AG04450 (cell line): ENCODE measurements around the gene ATG4D. TPM values are rescaled to one million over a fixed set of nuclear protein-coding genes. Genes with fewer than 3 reads are reported as not detected.
"Not testable (repeated sequence)": the region's sequence is repeated elsewhere in the genome, so short reads cannot be mapped to it uniquely, and the experiment has no call there.

Source experiments
- CTCF ChIA-PET: fragments of 300-600, 350-600 bp; formaldehyde crosslinking; extraction: SDS; loops from one replicate; lab custom pipeline; 2022; ENCODE audit warnings: antibody characterized with exemption, inconsistent platforms; lab: Charles Lee
- POLR2A ChIA-PET: fragments of 350-600 bp; formaldehyde crosslinking; extraction: SDS; loops from one replicate; lab custom pipeline; 2021; ENCODE audit warnings: antibody characterized with exemption, inconsistent platforms; lab: Yijun Ruan, JAX
- DNase-seq: peaks from one replicate; pipeline ENCODE4 v3.0.0-alpha.2; 2011; ENCODE audit warnings: low read depth, low spot score
- H3K27ac ChIP-seq: one replicate; pipeline ENCODE4 v1.5.1; 2012; ENCODE audit warnings: low read depth, low read length, control low read depth
- H3K27me3 ChIP-seq: one replicate; pipeline ENCODE4 v1.6.0; 2012; ENCODE audit warnings: low read length; ENCODE audit not compliant: control insufficient read depth, insufficient read depth
- H3K4me3 ChIP-seq: 2 replicates; pipeline ENCODE4 v1.5.1; 2011; ENCODE audit warnings: mild to moderate bottlenecking, low read depth, low read length, control low read depth
- H3K9me3 ChIP-seq: 2 replicates; pipeline ENCODE4 v1.5.1; 2012; ENCODE audit warnings: low read length; ENCODE audit not compliant: control insufficient read depth, insufficient read depth
- polyA plus RNA-seq: library from polyadenylated mRNA; depleted of rRNA; stranded (reverse); fragments of >200 nt; gene quantifications from 2 replicates; pipeline ENCODE4 v1.2.3, GENCODE V29; 2011
- TF ChIP-seq, protein P1 (sequence below): IDR thresholded peaks from 2 replicates; pipeline ENCODE4 v1.5.1; 2011; ENCODE audit warnings: low read depth, low read length, control low read depth, inconsistent platforms

The ATG4D gene
- polyA plus RNA-seq, 1 experiment = 4.6 TPM

- TF ChIP-seq, protein P1, sequence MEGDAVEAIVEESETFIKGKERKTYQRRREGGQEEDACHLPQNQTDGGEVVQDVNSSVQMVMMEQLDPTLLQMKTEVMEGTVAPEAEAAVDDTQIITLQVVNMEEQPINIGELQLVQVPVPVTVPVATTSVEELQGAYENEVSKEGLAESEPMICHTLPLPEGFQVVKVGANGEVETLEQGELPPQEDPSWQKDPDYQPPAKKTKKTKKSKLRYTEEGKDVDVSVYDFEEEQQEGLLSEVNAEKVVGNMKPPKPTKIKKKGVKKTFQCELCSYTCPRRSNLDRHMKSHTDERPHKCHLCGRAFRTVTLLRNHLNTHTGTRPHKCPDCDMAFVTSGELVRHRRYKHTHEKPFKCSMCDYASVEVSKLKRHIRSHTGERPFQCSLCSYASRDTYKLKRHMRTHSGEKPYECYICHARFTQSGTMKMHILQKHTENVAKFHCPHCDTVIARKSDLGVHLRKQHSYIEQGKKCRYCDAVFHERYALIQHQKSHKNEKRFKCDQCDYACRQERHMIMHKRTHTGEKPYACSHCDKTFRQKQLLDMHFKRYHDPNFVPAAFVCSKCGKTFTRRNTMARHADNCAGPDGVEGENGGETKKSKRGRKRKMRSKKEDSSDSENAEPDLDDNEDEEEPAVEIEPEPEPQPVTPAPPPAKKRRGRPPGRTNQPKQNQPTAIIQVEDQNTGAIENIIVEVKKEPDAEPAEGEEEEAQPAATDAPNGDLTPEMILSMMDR = no peak
- H3K27ac ChIP-seq = peak overlapping the region; percentile 68
Observed at GRCh38 chr19:10533646-10534386, 9.9 kb upstream of the ATG4D start.

GRCh38 chr19:10535613-10536012 lies 8.1 kb upstream of the ATG4D start:
- H3K9me3 ChIP-seq = no peaks in the 10 kb centered on the region; the same call in 1 of the 2 replicates
- CTCF ChIA-PET = interaction anchor here (0.9 to 1.6 kb wide), 2 partner anchors 16 to 164 kb away, joined by 3 to 4 read pairs; no protein-coding TSS in a partner anchor
- H3K27ac ChIP-seq = no peak overlapping the region
- POLR2A ChIA-PET = interaction anchor here (0.6 kb wide), 1 partner anchor 17 kb away, joined by 8 read pairs; no protein-coding TSS in a partner anchor
- no peak overlapping the region for H3K4me3 ChIP-seq
- H3K27me3 ChIP-seq = peaks cover 8% of the 10 kb centered on the region
- TF ChIP-seq, protein P1 = no peak
- no peak for DNase-seq

More at GRCh38 chr19:10533646-10534386, 9.9 kb upstream of the ATG4D start:
- ChIA-PET POLR2A (no interaction called here), CTCF (interaction anchor here (0.7 to 0.9 kb wide), 2 partner anchors 35 to 331 kb away, joined by 3 read pairs; no protein-coding TSS in a partner anchor)
- peaks cover 8% of the 10 kb centered on the region for H3K27me3 ChIP-seq
- no peaks in the 10 kb centered on the region; the same call in 1 of the 2 replicates for H3K9me3 ChIP-seq
- no peak overlapping the region for H3K4me3 ChIP-seq
- DNase-seq = peak; percentile 45

DNA sequence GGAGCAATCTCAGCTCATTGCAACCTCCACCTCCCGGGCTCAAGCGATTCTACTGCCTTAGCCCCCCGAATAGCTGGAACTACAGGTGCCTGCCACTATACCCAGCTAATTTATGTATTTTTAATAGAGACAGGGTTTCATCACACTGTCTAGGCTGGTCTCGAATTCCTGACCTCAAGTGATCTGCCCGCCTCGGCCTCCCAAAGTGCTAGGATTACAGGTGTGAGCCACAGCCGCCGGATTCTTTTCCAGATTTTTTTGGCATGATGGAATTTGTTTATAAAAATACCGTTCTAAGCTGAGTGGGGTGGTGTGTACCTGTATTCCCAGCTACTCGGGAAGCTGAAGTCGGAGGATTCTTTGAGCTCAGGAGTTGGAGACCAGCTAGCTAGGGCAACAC lies 6.0 kb upstream of the ATG4D start:
- Histone ChIP-seq H3K9me3 (no peaks in the 10 kb centered on the region), H3K27ac (no peak overlapping the region), H3K4me3 (no peak overlapping the region), H3K27me3 (peaks cover 8% of the 10 kb centered on the region)
- TF ChIP-seq, protein P1 = no peak
- CTCF ChIA-PET = interaction anchor here (0.7 kb wide), 1 partner anchor 32 kb away, joined by 4 read pairs; no protein-coding TSS in a partner anchor
- POLR2A ChIA-PET = interaction anchor here (0.5 kb wide), 1 partner anchor 204 kb away, joined by 3 read pairs; no protein-coding TSS in a partner anchor
- no peak for DNase-seq

- TF ChIP-seq, protein P1 = no peak
- H3K27ac ChIP-seq = no peak overlapping the region
- POLR2A ChIA-PET = no interaction called here
- peaks cover 8% of the 10 kb centered on the region for H3K27me3 ChIP-seq
- CTCF ChIA-PET = interaction anchor here (0.7 kb wide), 1 partner anchor 33 kb away, joined by 4 read pairs; no protein-coding TSS in a partner anchor
- no peak overlapping the region for H3K4me3 ChIP-seq
- DNase-seq = no peak
- no peaks in the 10 kb centered on the region; the same call in 1 of the 2 replicates for H3K9me3 ChIP-seq
Observed at GRCh38 chr19:10538204-10538983, 5.3 kb upstream of the ATG4D start.

DNA sequence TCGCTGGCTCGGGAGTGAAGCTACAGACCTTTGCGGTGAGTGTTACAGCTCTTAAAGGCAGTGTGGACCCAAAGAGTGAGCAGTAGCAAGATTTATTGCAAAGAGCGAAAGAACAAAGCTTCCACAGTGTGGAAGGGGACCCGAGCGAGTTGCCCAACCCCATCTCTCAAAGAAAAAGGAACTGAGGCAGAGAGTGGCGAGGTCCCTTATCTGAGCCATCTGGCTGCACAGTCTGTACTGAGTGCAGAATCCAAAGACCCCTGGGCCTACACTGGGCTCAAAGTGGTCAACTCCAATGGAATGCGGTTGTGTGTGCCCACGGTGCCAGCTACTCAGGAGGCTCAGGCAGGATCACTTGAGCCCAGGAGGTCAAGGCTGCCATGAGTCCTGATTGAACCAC lies 4.7 kb upstream of the ATG4D start:
- H3K27me3 ChIP-seq, H3K9me3 ChIP-seq, POLR2A ChIA-PET, H3K27ac ChIP-seq, H3K4me3 ChIP-seq, CTCF ChIA-PET, DNase-seq: not testable (repeated sequence)
